PFSK-1 (cell line): ENCODE measurements around the gene MYOM3.

Source experiments
- POLR2AphosphoS5 ChIP-seq: IDR thresholded peaks from 2 replicates; pipeline ENCODE4 v1.6.1; 2012; ENCODE audit warnings: low read depth, mild to moderate bottlenecking, control low read depth, low read length, moderate library complexity
- TF ChIP-seq, protein P1 (sequence below), 2 experiments: IDR thresholded peaks; 2 replicates each; pipeline versions ENCODE4 v1.6.1 to v1.8.0; 2011 to 2012; ENCODE audit warnings: low read depth in 2 of 2, low read length in 2 of 2, control low read depth in 1 of 2, inconsistent platforms in 1 of 2, mild to moderate bottlenecking in 1 of 2, moderate library complexity in 1 of 2; ENCODE audit not compliant: insufficient read depth in 1 of 2

GRCh38 chr1:24098943-24099638 is 12.8 kb downstream of the MYOM3 start:
- TF ChIP-seq, protein P1, sequence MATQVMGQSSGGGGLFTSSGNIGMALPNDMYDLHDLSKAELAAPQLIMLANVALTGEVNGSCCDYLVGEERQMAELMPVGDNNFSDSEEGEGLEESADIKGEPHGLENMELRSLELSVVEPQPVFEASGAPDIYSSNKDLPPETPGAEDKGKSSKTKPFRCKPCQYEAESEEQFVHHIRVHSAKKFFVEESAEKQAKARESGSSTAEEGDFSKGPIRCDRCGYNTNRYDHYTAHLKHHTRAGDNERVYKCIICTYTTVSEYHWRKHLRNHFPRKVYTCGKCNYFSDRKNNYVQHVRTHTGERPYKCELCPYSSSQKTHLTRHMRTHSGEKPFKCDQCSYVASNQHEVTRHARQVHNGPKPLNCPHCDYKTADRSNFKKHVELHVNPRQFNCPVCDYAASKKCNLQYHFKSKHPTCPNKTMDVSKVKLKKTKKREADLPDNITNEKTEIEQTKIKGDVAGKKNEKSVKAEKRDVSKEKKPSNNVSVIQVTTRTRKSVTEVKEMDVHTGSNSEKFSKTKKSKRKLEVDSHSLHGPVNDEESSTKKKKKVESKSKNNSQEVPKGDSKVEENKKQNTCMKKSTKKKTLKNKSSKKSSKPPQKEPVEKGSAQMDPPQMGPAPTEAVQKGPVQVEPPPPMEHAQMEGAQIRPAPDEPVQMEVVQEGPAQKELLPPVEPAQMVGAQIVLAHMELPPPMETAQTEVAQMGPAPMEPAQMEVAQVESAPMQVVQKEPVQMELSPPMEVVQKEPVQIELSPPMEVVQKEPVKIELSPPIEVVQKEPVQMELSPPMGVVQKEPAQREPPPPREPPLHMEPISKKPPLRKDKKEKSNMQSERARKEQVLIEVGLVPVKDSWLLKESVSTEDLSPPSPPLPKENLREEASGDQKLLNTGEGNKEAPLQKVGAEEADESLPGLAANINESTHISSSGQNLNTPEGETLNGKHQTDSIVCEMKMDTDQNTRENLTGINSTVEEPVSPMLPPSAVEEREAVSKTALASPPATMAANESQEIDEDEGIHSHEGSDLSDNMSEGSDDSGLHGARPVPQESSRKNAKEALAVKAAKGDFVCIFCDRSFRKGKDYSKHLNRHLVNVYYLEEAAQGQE (IDR thresholded peaks at IDR 0.05; ENCODE audit: insufficient read depth in 1 of 2, low read depth in 2 of 2, low read length in 2 of 2) = no peak
- no peak for TF ChIP-seq POLR2AphosphoS5
